Measurements from ENCODE around the gene NES.
A peak's percentile ranks its signal among the peaks of the same experiment; 100 is the strongest.
"Not testable (repeated sequence)": the region's sequence is repeated elsewhere in the genome, so short reads cannot be mapped to it uniquely, and the experiment has no call there.

The NES gene

GRCh38 chr1:156639601-156640101 lies 37.6 kb downstream of the NES start:
- H3K27me3 ChIP-seq (ENCODE audit: control insufficient read depth, insufficient read depth, low read length), result peaks cover 6% of the 10 kb centered on the region
- TF ChIP-seq CTCF (IDR thresholded peaks at IDR 0.05), result no peak

GRCh38 chr1:156638189-156638985 lies 38.8 kb downstream of the NES start:
- Histone ChIP-seq H3K4me2 (ENCODE audit: low read length) (no peak overlapping the region), H3K36me3 (ENCODE audit: control insufficient read depth, insufficient read depth, low read length) (no peaks in the 10 kb centered on the region), H3K4me1 (peaks cover 6% of the 10 kb centered on the region), H3K9ac (no peak overlapping the region), H3K27ac (no peak overlapping the region), H3K4me3 (ENCODE audit: low read depth, low read length) (no peak overlapping the region), H3K27me3 (ENCODE audit: control insufficient read depth, insufficient read depth, low read length) (peaks cover 6% of the 10 kb centered on the region), H3K79me2 (no peaks in the 10 kb centered on the region), H3K9me3 (ENCODE audit: control insufficient read depth, low read length) (no peaks in the 10 kb centered on the region), H2AFZ (peak overlapping the region; percentile 14)
- no peak for TF ChIP-seq CTCF (IDR thresholded peaks at IDR 0.05)

More at GRCh38 chr1:156639601-156640101, 37.6 kb downstream of the NES start:
- H3K79me2 ChIP-seq, result no peaks in the 10 kb centered on the region
- no peaks in the 10 kb centered on the region for H3K36me3 ChIP-seq (ENCODE audit: control insufficient read depth, insufficient read depth, low read length)
- peak overlapping the region; percentile 57 for H2AFZ ChIP-seq
- no peak overlapping the region for H3K4me3 ChIP-seq (ENCODE audit: low read depth, low read length)
- H3K9me3 ChIP-seq (ENCODE audit: control insufficient read depth, low read length), result no peaks in the 10 kb centered on the region
- no peak overlapping the region for H3K9ac ChIP-seq
- H3K27ac ChIP-seq, result peak overlapping the region; percentile 68
- no peak overlapping the region for H3K4me2 ChIP-seq (ENCODE audit: low read length)
- peaks cover 6% of the 10 kb centered on the region for H3K4me1 ChIP-seq

- H3K27ac ChIP-seq, result no peak overlapping the region
- H3K36me3 ChIP-seq (ENCODE audit: control insufficient read depth, insufficient read depth, low read length), result no peaks in the 10 kb centered on the region
- no peak for TF ChIP-seq CTCF (IDR thresholded peaks at IDR 0.05)
- no peak overlapping the region for H2AFZ ChIP-seq
- no peaks in the 10 kb centered on the region for H3K9me3 ChIP-seq (ENCODE audit: control insufficient read depth, low read length)
- no peaks in the 10 kb centered on the region for H3K4me1 ChIP-seq
- H3K79me2 ChIP-seq, result no peaks in the 10 kb centered on the region
- no peak overlapping the region for H3K9ac ChIP-seq
- no peaks in the 10 kb centered on the region for H3K27me3 ChIP-seq (ENCODE audit: control insufficient read depth, insufficient read depth, low read length)
- no peak overlapping the region for H3K4me3 ChIP-seq (ENCODE audit: low read depth, low read length)
- no peak overlapping the region for H3K4me2 ChIP-seq (ENCODE audit: low read length)
Measured at GRCh38 chr1:156632355-156632754, 44.9 kb downstream of the NES start.

GRCh38 chr1:156631152-156631551 lies 46.1 kb downstream of the NES start:
- not testable (repeated sequence) for H3K9ac ChIP-seq; H2AFZ ChIP-seq; H3K4me1 ChIP-seq; H3K27me3 ChIP-seq (ENCODE audit: control insufficient read depth, insufficient read depth, low read length); H3K9me3 ChIP-seq (ENCODE audit: control insufficient read depth, low read length); H3K79me2 ChIP-seq; H3K27ac ChIP-seq; H3K4me2 ChIP-seq (ENCODE audit: low read length); H3K4me3 ChIP-seq (ENCODE audit: low read depth, low read length); H3K36me3 ChIP-seq (ENCODE audit: control insufficient read depth, insufficient read depth, low read length)

GRCh38 chr1:156629823-156630449 lies 47.3 kb downstream of the NES start:
- Histone ChIP-seq H3K36me3 (ENCODE audit: control insufficient read depth, insufficient read depth, low read length) (no peaks in the 10 kb centered on the region), H3K27ac (no peak overlapping the region), H3K27me3 (ENCODE audit: control insufficient read depth, insufficient read depth, low read length) (peaks cover 4% of the 10 kb centered on the region), H3K9me3 (ENCODE audit: control insufficient read depth, low read length) (no peaks in the 10 kb centered on the region), H2AFZ (no peak overlapping the region), H3K4me3 (ENCODE audit: low read depth, low read length) (no peak overlapping the region), H3K4me2 (ENCODE audit: low read length) (no peak overlapping the region), H3K9ac (no peak overlapping the region), H3K4me1 (peaks cover 5% of the 10 kb centered on the region), H3K79me2 (no peaks in the 10 kb centered on the region)
- no peak for TF ChIP-seq CTCF (IDR thresholded peaks at IDR 0.05)

Data from parathyroid adenoma (tissue), 2 donors.